HCT116 (cell line): ENCODE results near the gene WT1. TPM values are rescaled to one million over a fixed set of nuclear protein-coding genes. Genes with fewer than 3 reads are reported as not detected.

Experiments used
- ATAC-seq: fragments of 200-7000 bp; cut with Tn5 transposase; 2 replicates; pipeline ENCODE4 v1.9.1; 2020; ENCODE audit warnings: mild to moderate bottlenecking, moderate library complexity
- BruUV-seq: library from RNA; stranded (reverse); fragments of 400-500 nt; replicated peaks from 2 replicates; lab custom pipeline; 2021; lab: Mats Ljungman, UMichigan
- CTCF ChIA-PET: fragments of 300-600 bp; sonication (Branson Sonifier 250); formaldehyde crosslinking; loops from one replicate; lab custom pipeline; 2021; ENCODE audit warnings: antibody characterized with exemption; lab: Charles Lee
- POLR2A ChIA-PET: fragments of 300-600, 350-600 bp; sonication (Branson Sonifier 250); formaldehyde crosslinking; loops from one replicate; lab custom pipeline; 2021; ENCODE audit warnings: antibody characterized with exemption; lab: Charles Lee
- RAD21 ChIA-PET, 2 experiments: fragments of 300-600 bp; sonication (Branson Sonifier 250); formaldehyde crosslinking; loops; one replicate each; lab custom pipeline; 2023; ENCODE audit warnings: low total read pairs in 2 of 2; ENCODE audit not compliant: uncharacterized antibody in 2 of 2, unreplicated experiment in 2 of 2, low non-redundant PET in 1 of 2; lab: Charles Lee
- DNase-seq: peaks from one replicate; pipeline ENCODE4 v3.0.0-alpha.2; 2010; ENCODE audit warnings: low read depth, low spot score
- H2AFZ ChIP-seq: fragments of 200-600 bp; shearing (Covaris generic), sonication (generic); 2 replicates; pipeline ENCODE4 v1.6.1; 2017; ENCODE audit warnings: low read depth, mixed run types, mixed read lengths, antibody characterized with exemption, low read length; ENCODE audit not compliant: poor library complexity, severe bottlenecking
- H3K27ac ChIP-seq: 2 replicates; pipeline ENCODE4 v1.5.1; 2012; ENCODE audit warnings: low read depth, low read length
- H3K27me3 ChIP-seq: fragments of 200-600 bp; sonication (generic); 2 replicates; pipeline ENCODE4 v1.6.1; 2016; ENCODE audit warnings: mixed run types, low read length, mixed read lengths; ENCODE audit not compliant: insufficient read depth
- H3K36me3 ChIP-seq, 2 experiments: fragments of 200-500 bp in 1 of 2; fragments of 200-600 bp in 1 of 2; sonication (Bioruptor generic) in 1 of 2; sonication (generic) in 1 of 2; 2 replicates each; pipeline versions ENCODE4 v1.5.1 to v1.6.1; 2014 to 2016; ENCODE audit warnings: low read length in 2 of 2, inconsistent platforms in 1 of 2, mixed read lengths in 1 of 2, mixed run types in 1 of 2; ENCODE audit not compliant: insufficient read depth in 2 of 2, control insufficient read depth in 1 of 2
- H3K4me1 ChIP-seq, 2 experiments: fragments of 200-600 bp in 1 of 2; sonication (generic) in 1 of 2; 2 replicates each; pipeline versions ENCODE4 v1.5.1 to v1.6.1; 2012 to 2017; ENCODE audit warnings: low read length in 2 of 2, inconsistent platforms in 1 of 2, mild to moderate bottlenecking in 1 of 2, mixed read lengths in 1 of 2, mixed run types in 1 of 2, moderate library complexity in 1 of 2; ENCODE audit not compliant: insufficient read depth in 2 of 2, control insufficient read depth in 1 of 2
- H3K4me2 ChIP-seq: fragments of 200-600 bp; sonication (generic); 2 replicates; pipeline ENCODE4 v1.6.1; 2017; ENCODE audit warnings: mixed run types, low read length, mixed read lengths
- H3K4me3 ChIP-seq, 2 experiments: fragments of 200-600 bp in 1 of 2; sonication (generic) in 1 of 2; replicated peaks in 1 of 2; 2 replicates each; pipeline ENCODE4 v1.5.1; 2011 to 2016; ENCODE audit warnings: low read length in 2 of 2, control low read depth in 1 of 2, low read depth in 1 of 2, mild to moderate bottlenecking in 1 of 2, mixed read lengths in 1 of 2, mixed run types in 1 of 2
- H3K79me2 ChIP-seq: fragments of 200-600 bp; sonication (generic); 2 replicates; pipeline ENCODE4 v1.6.1; 2017; ENCODE audit warnings: mild to moderate bottlenecking, mixed run types, low read length, moderate library complexity, mixed read lengths; ENCODE audit not compliant: insufficient read depth
- H3K9ac ChIP-seq: fragments of 200-600 bp; sonication (generic); 2 replicates; pipeline ENCODE4 v1.6.1; 2016; ENCODE audit warnings: low read length, mixed read lengths
- H3K9me2 ChIP-seq: fragments of 200-600 bp; sonication (generic), shearing (Covaris generic); 2 replicates; pipeline ENCODE4 v1.6.1; 2017; ENCODE audit warnings: mixed run types, mild to moderate bottlenecking, moderate library complexity; ENCODE audit not compliant: insufficient read depth
- H3K9me3 ChIP-seq, 2 experiments: fragments of 200-500 bp in 1 of 2; fragments of 200-600 bp in 1 of 2; sonication (Bioruptor generic) in 1 of 2; sonication (generic) in 1 of 2; 2 replicates each; pipeline ENCODE4 v1.6.1; 2014 to 2017; ENCODE audit warnings: low read length in 2 of 2, mixed read lengths in 2 of 2, inconsistent platforms in 1 of 2, low read depth in 1 of 2, mild to moderate bottlenecking in 1 of 2, mixed run types in 1 of 2, moderate library complexity in 1 of 2; ENCODE audit not compliant: control insufficient read depth in 1 of 2, insufficient read depth in 1 of 2
- H4K20me1 ChIP-seq: fragments of 200-600 bp; sonication (generic), shearing (Covaris generic); 2 replicates; pipeline ENCODE4 v1.6.1; 2017; ENCODE audit warnings: mixed run types, mild to moderate bottlenecking, moderate library complexity; ENCODE audit not compliant: insufficient read depth
- CBX3 ChIP-seq: IDR thresholded peaks from 2 replicates; pipeline ENCODE4 v1.6.1; 2012; ENCODE audit warnings: low read depth
- EGR1 ChIP-seq: IDR thresholded peaks from 2 replicates; pipeline ENCODE4 v1.6.1; 2012; ENCODE audit warnings: low read depth
- ELF1 ChIP-seq: IDR thresholded peaks from 2 replicates; pipeline ENCODE4 v1.6.1; 2012; ENCODE audit warnings: low read depth, borderline replicate concordance
- EZH2 ChIP-seq: fragments of 200-600 bp; sonication (generic); IDR thresholded peaks from 2 replicates; pipeline ENCODE4 v1.6.1; 2017; ENCODE audit warnings: antibody characterized with exemption, mixed run types
- EZH2phosphoT487 ChIP-seq: fragments of 200-600 bp; IDR thresholded peaks from 2 replicates; pipeline ENCODE4 v1.6.1; 2018; ENCODE audit warnings: antibody characterized with exemption, borderline replicate concordance
- MAX ChIP-seq: IDR thresholded peaks from 2 replicates; pipeline ENCODE4 v1.6.1; 2012
- POLR2A ChIP-seq: IDR thresholded peaks from 2 replicates; pipeline ENCODE4 v1.7.0; 2011; ENCODE audit warnings: borderline replicate concordance; ENCODE audit not compliant: insufficient read depth, insufficient read length; ENCODE audit errors: extremely low read depth
- POLR2AphosphoS5 ChIP-seq: IDR thresholded peaks from 2 replicates; pipeline ENCODE4 v1.6.1; 2011; ENCODE audit warnings: mild to moderate bottlenecking, low read depth, low read length, moderate library complexity
- REST ChIP-seq: IDR thresholded peaks from 2 replicates; pipeline ENCODE4 v1.6.1; 2012; ENCODE audit warnings: low read depth
- YY1 ChIP-seq: IDR thresholded peaks from 2 replicates; pipeline ENCODE4 v1.6.1; 2011; ENCODE audit warnings: low read length, low read depth, moderate library complexity, mild to moderate bottlenecking; ENCODE audit not compliant: insufficient replicate concordance; ENCODE audit errors: extremely low read depth
- ZFX ChIP-seq: fragments of 450-650 bp; IDR thresholded peaks from 2 replicates; pipeline ENCODE4 v1.6.1; 2017
- ZNF274 ChIP-seq: fragments of 200-500 bp; sonication (Bioruptor generic); IDR thresholded peaks from 2 replicates; pipeline ENCODE4 v1.6.1; 2014; ENCODE audit warnings: mild to moderate bottlenecking, low read depth, low read length, inconsistent platforms
- intact Hi-C: fragments of 100-400 bp; cut with micrococcal nuclease; formaldehyde crosslinking; loops from 2 replicates; pipeline ENCODE4 v1.10.0; 2022
- total RNA-seq: library from RNA; stranded (reverse); gene quantifications from one replicate; pipeline ENCODE4 v1.2.1, GENCODE V29; 2021; ENCODE audit not compliant: unreplicated experiment
- TF ChIP-seq, protein P1 (sequence below), 3 experiments: fragments of 200-600 bp in 1 of 3; sonication (generic) in 1 of 3; IDR thresholded peaks in 2 of 3; conservative IDR thresholded peaks in 1 of 3; 2 replicates each; pipeline ENCODE4 v1.5.1; 2012 to 2017; ENCODE audit warnings: low read depth in 2 of 3, low read length in 2 of 3, antibody characterized with exemption in 1 of 3, borderline replicate concordance in 1 of 3, control low read depth in 1 of 3, mild to moderate bottlenecking in 1 of 3, mixed read lengths in 1 of 3, mixed run types in 1 of 3, moderate library complexity in 1 of 3; ENCODE audit not compliant: insufficient read depth in 1 of 3
- TF ChIP-seq, protein P2 (sequence below): IDR thresholded peaks from 2 replicates; pipeline ENCODE4 v1.6.1; 2011; ENCODE audit warnings: mild to moderate bottlenecking, low read length, moderate library complexity; ENCODE audit not compliant: insufficient replicate concordance; ENCODE audit errors: extremely low read depth

The WT1 gene
- total RNA-seq, 1 experiment from 2014 or later = 0.07 TPM

DNA sequence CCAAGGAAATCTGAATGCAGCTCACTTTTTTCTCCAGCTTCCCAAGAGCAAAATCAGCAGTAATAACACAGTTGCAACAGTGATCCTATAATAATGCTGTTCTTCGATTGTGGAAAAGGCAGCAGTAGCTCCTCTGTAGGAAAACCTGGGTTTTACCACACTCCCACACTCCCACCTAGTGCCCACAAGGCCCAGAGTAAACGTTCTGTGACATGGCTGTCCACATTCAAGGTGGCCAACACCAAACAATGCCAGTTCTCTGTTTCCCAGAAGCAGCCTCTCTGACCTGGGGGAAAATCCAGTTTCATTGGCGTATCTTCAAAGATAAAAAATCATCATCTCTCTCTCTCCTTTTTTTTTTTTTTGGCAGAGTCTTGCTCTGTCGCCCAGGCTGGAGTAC is 40.2 kb downstream of the WT1 start (continued):
- TF ChIP-seq EZH2 = no peak
- no peak for TF ChIP-seq YY1
- TF ChIP-seq, protein P1, sequence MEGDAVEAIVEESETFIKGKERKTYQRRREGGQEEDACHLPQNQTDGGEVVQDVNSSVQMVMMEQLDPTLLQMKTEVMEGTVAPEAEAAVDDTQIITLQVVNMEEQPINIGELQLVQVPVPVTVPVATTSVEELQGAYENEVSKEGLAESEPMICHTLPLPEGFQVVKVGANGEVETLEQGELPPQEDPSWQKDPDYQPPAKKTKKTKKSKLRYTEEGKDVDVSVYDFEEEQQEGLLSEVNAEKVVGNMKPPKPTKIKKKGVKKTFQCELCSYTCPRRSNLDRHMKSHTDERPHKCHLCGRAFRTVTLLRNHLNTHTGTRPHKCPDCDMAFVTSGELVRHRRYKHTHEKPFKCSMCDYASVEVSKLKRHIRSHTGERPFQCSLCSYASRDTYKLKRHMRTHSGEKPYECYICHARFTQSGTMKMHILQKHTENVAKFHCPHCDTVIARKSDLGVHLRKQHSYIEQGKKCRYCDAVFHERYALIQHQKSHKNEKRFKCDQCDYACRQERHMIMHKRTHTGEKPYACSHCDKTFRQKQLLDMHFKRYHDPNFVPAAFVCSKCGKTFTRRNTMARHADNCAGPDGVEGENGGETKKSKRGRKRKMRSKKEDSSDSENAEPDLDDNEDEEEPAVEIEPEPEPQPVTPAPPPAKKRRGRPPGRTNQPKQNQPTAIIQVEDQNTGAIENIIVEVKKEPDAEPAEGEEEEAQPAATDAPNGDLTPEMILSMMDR (IDR thresholded peaks at IDR 0.05 in 2 of 3, conservative IDR thresholded peaks at IDR 0.05 in 1 of 3; ENCODE audit: borderline replicate concordance in 1 of 3, insufficient read depth in 1 of 3, low read depth in 2 of 3, low read length in 2 of 3) = no peak
- TF ChIP-seq EZH2phosphoT487 = no peak

DNA sequence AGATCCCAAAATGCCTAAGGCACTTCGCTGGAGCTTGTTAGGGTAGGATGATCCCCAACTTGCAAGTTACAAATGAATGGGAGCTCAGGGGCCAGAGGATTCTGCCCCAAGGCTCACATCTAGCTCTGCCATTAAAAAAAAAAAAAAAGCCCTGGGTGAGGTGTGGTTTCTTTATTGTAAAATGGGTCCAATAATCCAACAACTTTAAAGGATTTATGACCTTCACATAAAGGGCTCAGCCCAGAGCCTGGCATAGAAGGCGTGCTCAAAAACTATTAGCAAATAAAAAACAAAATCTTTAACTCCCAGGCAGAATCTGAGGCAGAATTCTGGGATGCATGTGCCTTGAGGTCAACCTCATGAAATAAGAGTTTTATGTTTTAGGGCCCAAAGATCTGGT is 42.5 kb downstream of the WT1 start:
- BruUV-seq = no TSS peak
- Histone ChIP-seq H3K9me2 (no peaks in the 10 kb centered on the region), H3K27me3 (peaks cover 17% of the 10 kb centered on the region; the same call in 1 of the 2 replicates), H3K4me2 (no peak overlapping the region), H3K79me2 (no peaks in the 10 kb centered on the region), H3K4me1 (no peaks in the 10 kb centered on the region), H3K9ac (no peak overlapping the region), H3K27ac (no peak overlapping the region), H3K9me3 (no peaks in the 10 kb centered on the region), H3K4me3 (no peak overlapping the region), H3K36me3 (no peaks in the 10 kb centered on the region), H4K20me1 (no peaks in the 10 kb centered on the region), H2AFZ (no peak overlapping the region)
- DNase-seq (no peak), ATAC-seq (no peak)
- intact Hi-C loops = no loop called here
- ChIA-PET CTCF (no interaction called here), POLR2A (no interaction called here), RAD21 (no interaction called here)
- TF ChIP-seq YY1 (no peak), POLR2AphosphoS5 (no peak), MAX (no peak), POLR2A (no peak), ELF1 (no peak), EZH2 (no peak), EGR1 (no peak), REST (no peak), ZNF274 (no peak), CBX3 (no peak), ZFX (no peak)
- TF ChIP-seq, protein P1 (IDR thresholded peaks at IDR 0.05 in 2 of 3, conservative IDR thresholded peaks at IDR 0.05 in 1 of 3; ENCODE audit: borderline replicate concordance in 1 of 3, insufficient read depth in 1 of 3, low read depth in 2 of 3, low read length in 2 of 3) = no peak
- TF ChIP-seq, protein P2, sequence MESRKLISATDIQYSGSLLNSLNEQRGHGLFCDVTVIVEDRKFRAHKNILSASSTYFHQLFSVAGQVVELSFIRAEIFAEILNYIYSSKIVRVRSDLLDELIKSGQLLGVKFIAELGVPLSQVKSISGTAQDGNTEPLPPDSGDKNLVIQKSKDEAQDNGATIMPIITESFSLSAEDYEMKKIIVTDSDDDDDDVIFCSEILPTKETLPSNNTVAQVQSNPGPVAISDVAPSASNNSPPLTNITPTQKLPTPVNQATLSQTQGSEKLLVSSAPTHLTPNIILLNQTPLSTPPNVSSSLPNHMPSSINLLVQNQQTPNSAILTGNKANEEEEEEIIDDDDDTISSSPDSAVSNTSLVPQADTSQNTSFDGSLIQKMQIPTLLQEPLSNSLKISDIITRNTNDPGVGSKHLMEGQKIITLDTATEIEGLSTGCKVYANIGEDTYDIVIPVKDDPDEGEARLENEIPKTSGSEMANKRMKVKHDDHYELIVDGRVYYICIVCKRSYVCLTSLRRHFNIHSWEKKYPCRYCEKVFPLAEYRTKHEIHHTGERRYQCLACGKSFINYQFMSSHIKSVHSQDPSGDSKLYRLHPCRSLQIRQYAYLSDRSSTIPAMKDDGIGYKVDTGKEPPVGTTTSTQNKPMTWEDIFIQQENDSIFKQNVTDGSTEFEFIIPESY = no peak
